ENCODE data around the gene STK36. TPM values are rescaled to one million over a fixed set of nuclear protein-coding genes. Genes with fewer than 3 reads are reported as not detected.

The STK36 gene
- total RNA-seq, 1 donor: 25.7 TPM

DNA sequence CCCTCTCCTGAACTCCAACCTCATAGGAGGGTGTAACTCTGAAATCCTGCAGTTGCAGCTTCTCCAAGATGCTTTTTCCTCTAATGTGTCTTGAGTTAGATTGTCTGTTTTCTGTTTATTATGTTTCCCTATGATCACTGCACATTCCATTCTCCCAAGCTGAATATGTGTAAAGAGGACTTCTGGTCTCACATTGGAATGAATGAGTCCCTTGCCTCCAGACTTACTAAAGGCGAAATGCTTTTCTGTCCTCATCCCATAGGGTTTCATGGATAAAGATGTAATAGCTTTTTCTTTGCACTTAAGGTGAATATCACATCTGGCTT, 74.5 kb downstream of the STK36 start:
- Histone ChIP-seq H2AFZ (ENCODE audit: low read length) (no peak overlapping the region), H3K79me2 (ENCODE audit: insufficient read depth, low read length) (no peaks in the 10 kb centered on the region), H3K27me3 (ENCODE audit: insufficient read depth, low read length) (no peaks in the 10 kb centered on the region), H3K36me3 (ENCODE audit: insufficient read depth, low read length) (peaks cover 53% of the 10 kb centered on the region), H3K9me3 (ENCODE audit: low read depth, low read length) (no peaks in the 10 kb centered on the region), H3K27ac (ENCODE audit: low read depth, low read length) (no peak overlapping the region), H3K4me3 (ENCODE audit: insufficient read depth, low read length) (no peak overlapping the region), H3K4me1 (ENCODE audit: insufficient read depth, low read length) (no peaks in the 10 kb centered on the region), H4K20me1 (ENCODE audit: insufficient read depth, low read length) (no peaks in the 10 kb centered on the region), H3K4me2 (ENCODE audit: insufficient read depth, low read length) (no peak overlapping the region)
- TF ChIP-seq, protein P1, sequence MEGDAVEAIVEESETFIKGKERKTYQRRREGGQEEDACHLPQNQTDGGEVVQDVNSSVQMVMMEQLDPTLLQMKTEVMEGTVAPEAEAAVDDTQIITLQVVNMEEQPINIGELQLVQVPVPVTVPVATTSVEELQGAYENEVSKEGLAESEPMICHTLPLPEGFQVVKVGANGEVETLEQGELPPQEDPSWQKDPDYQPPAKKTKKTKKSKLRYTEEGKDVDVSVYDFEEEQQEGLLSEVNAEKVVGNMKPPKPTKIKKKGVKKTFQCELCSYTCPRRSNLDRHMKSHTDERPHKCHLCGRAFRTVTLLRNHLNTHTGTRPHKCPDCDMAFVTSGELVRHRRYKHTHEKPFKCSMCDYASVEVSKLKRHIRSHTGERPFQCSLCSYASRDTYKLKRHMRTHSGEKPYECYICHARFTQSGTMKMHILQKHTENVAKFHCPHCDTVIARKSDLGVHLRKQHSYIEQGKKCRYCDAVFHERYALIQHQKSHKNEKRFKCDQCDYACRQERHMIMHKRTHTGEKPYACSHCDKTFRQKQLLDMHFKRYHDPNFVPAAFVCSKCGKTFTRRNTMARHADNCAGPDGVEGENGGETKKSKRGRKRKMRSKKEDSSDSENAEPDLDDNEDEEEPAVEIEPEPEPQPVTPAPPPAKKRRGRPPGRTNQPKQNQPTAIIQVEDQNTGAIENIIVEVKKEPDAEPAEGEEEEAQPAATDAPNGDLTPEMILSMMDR (IDR thresholded peaks at IDR 0.05; ENCODE audit: extremely low read depth, low read depth, low read length): no peak
- no peak for DNase-seq (ENCODE audit: insufficient read length, low spot score, missing footprints)

DNA sequence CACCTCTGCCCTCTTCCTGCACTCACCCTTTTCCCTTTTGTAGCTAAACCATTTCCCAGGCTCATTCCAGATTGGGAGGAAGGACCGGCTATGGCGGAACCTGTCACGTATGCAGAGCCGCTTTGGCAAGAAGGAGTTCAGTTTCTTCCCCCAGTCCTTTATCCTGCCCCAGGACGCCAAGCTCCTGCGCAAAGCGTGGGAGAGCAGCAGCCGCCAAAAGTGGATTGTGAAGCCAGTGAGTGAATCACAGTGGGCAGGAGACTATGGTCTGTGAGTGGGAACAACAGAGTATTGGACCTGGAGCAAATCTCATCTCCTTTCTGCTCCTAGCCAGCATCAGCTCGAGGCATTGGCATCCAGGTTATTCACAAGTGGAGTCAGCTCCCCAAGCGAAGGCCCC, 75.1 kb downstream of the STK36 start:
- TF ChIP-seq, protein P1 (IDR thresholded peaks at IDR 0.05; ENCODE audit: extremely low read depth, low read depth, low read length): no peak

DNA sequence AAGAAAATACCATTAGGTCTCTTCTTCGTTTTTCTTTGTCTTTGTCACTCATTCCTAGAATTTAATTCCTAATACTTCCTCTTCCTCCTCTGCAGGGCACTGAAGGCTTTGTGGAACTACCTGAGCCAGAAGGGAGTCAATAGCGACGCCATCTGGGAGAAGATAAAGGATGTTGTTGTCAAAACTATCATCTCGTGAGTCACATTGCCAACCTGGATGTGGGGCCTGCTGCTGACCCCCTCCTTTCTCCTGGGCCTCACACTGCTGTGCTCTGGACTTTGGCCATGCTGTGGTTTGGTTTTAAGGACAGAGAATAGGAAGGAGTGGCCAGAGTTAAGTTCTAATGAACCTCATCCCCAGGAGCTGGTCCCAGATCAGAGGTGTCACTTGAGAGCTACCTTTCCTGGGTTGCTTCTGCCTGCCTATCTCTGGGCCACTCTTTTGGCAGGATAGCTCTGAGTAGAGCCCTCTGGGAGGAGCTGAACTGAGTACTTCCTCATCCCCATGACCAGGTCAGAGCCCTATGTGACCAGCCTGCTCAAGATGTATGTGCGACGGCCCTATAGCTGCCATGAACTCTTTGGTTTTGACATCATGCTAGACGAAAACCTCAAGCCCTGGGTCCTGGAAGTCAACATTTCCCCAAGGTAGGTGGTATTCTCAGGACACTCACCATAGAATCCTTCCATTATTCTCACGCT, 77.0 kb downstream of the STK36 start:
- no peak overlapping the region for H3K27ac ChIP-seq (ENCODE audit: low read depth, low read length)
- H3K27me3 ChIP-seq (ENCODE audit: insufficient read depth, low read length): no peaks in the 10 kb centered on the region
- H3K4me1 ChIP-seq (ENCODE audit: insufficient read depth, low read length): no peaks in the 10 kb centered on the region
- TF ChIP-seq, protein P1 (IDR thresholded peaks at IDR 0.05; ENCODE audit: extremely low read depth, low read depth, low read length): no peak
- no peak overlapping the region for H3K4me2 ChIP-seq (ENCODE audit: insufficient read depth, low read length)
- H3K36me3 ChIP-seq (ENCODE audit: insufficient read depth, low read length): peaks cover 75% of the 10 kb centered on the region
- H2AFZ ChIP-seq (ENCODE audit: low read length): no peak overlapping the region
- no peaks in the 10 kb centered on the region for H4K20me1 ChIP-seq (ENCODE audit: insufficient read depth, low read length)
- H3K4me3 ChIP-seq (ENCODE audit: insufficient read depth, low read length): no peak overlapping the region
- no peaks in the 10 kb centered on the region for H3K9me3 ChIP-seq (ENCODE audit: low read depth, low read length)
- DNase-seq (ENCODE audit: insufficient read length, low spot score, missing footprints): no peak
- H3K79me2 ChIP-seq (ENCODE audit: insufficient read depth, low read length): no peaks in the 10 kb centered on the region

More for the DNA sequence above, 75.1 kb downstream of the STK36 start:
- DNase-seq (ENCODE audit: insufficient read length, low spot score, missing footprints): no peak
- Histone ChIP-seq H3K79me2 (ENCODE audit: insufficient read depth, low read length) (no peaks in the 10 kb centered on the region), H3K9me3 (ENCODE audit: low read depth, low read length) (no peaks in the 10 kb centered on the region), H3K27ac (ENCODE audit: low read depth, low read length) (no peak overlapping the region), H3K27me3 (ENCODE audit: insufficient read depth, low read length) (no peaks in the 10 kb centered on the region), H4K20me1 (ENCODE audit: insufficient read depth, low read length) (no peaks in the 10 kb centered on the region), H3K4me3 (ENCODE audit: insufficient read depth, low read length) (no peak overlapping the region), H3K4me1 (ENCODE audit: insufficient read depth, low read length) (no peaks in the 10 kb centered on the region), H3K36me3 (ENCODE audit: insufficient read depth, low read length) (peaks cover 56% of the 10 kb centered on the region), H3K4me2 (ENCODE audit: insufficient read depth, low read length) (no peak overlapping the region), H2AFZ (ENCODE audit: low read length) (no peak overlapping the region)

Other genes starting within 250 kb of the STK36 start
- gene USP37, start 103.7 kb upstream of the STK36 start, total RNA-seq: 12.4 and 15.2 TPM in 2 replicates
- gene CNOT9, start 103.2 kb upstream of the STK36 start, total RNA-seq: 47.1 and 50.3 TPM in 2 replicates
- 2.5 and 4.4 TPM in 2 replicates for gene PLCD4, start 64.2 kb upstream of the STK36 start, total RNA-seq
- 14.8 and 16.8 TPM in 2 replicates for gene ZNF142, start 12.5 kb upstream of the STK36 start, total RNA-seq
- 16.6 and 21.2 TPM in 2 replicates for gene BCS1L, start 12.4 kb upstream of the STK36 start, total RNA-seq
- 32.4 and 41.6 TPM in 2 replicates for gene RNF25, start 84 bp upstream of the STK36 start, total RNA-seq
- 13.0 and 15.6 TPM in 2 replicates for gene TTLL4, start 38.7 kb downstream of the STK36 start, total RNA-seq
- 21.2 and 25.0 TPM in 2 replicates for gene CYP27A1, start 110.1 kb downstream of the STK36 start, total RNA-seq
- under 0.01 and 0.29 TPM in 2 replicates for gene PRKAG3, start 159.7 kb downstream of the STK36 start, total RNA-seq
- not detected in 2 replicates for gene WNT6, start 187.7 kb downstream of the STK36 start, total RNA-seq
- not detected in 2 replicates for gene WNT10A, start 208.8 kb downstream of the STK36 start, total RNA-seq

All from osteoblast (primary cell).